Heart left ventricle (tissue), 13 donors: ENCODE results near the gene ARID5B.

Experiments used
- CTCF ChIP-seq, 12 donors: fragments of 200-600 bp; sonication (generic) in 4 of 12; IDR thresholded peaks; one replicate each; pipeline versions ENCODE4 v1.5.0 to v1.8.0; 2018 to 2022; ENCODE audit warnings: antibody characterized with exemption in 12 of 12, mild to moderate bottlenecking in 5 of 12
- POLR2A ChIP-seq, 2 donors: fragments of 450-650 bp; IDR thresholded peaks; one replicate each; pipeline ENCODE4 v1.6.1; 2017; ENCODE audit warnings: antibody characterized with exemption in 2 of 2, mild to moderate bottlenecking in 2 of 2, moderate library complexity in 2 of 2
- donor health status: ischemic (EF 13 %, LVEDD 7.1; RV severe dilation, severe dysfunction).
- donor health status: DM: no; HTN: yes; CAD: no.
- donor health status: DM: no; HTN: no; CAD: no.
- donor health status: ischemic (EF 25% LVEDD 6.9; RV normal size, moderate dysfunction).
- donor health status: ischemic (EF 25% LVEDD 5.7; RV mildly dilated, moderate dysfunction).
- donor health status: ischemic (EF 35%, LVEDD 5.7; RV mildly dilated, moderate dysfunction).
- donor health status: nonischemic (EF 11% LVEDD 7.7; RV severe dilation, severe dysfunction).
- donor health status: DM: yes; HTN: yes; CAD: no.
- donor health status: PGD.
- donor health status: ischemic (EF 29% LVEDD 5.4; RV normal size, mild dysfunction).
- donor health status: nonischemic (EF 23%, LVEDD 6.1; RV moderate dilation, normal function).

GRCh38 chr10:61910226-61910805, 8.8 kb downstream of the ARID5B start:
- TF ChIP-seq CTCF (IDR thresholded peaks at IDR 0.05) (no peak), POLR2A (IDR thresholded peaks at IDR 0.05) (no peak)
